Measurements from ENCODE around the gene DAB2IP. TPM values are rescaled to one million over a fixed set of nuclear protein-coding genes. Genes with fewer than 3 reads are reported as not detected.

Gene DAB2IP
- polyA plus RNA-seq, 1 donor from 2014 or later, result 17.3 TPM

GRCh38 chr9:121831869-121832268, 180.4 kb downstream of the DAB2IP start:
- H3K27me3 ChIP-seq (ENCODE audit: insufficient read depth, low read depth, low read length), result no peaks in the 10 kb centered on the region
- TF ChIP-seq POLR2AphosphoS5 (IDR thresholded peaks at IDR 0.05) (no peak), SMC3 (conservative IDR thresholded peaks at IDR 0.05; ENCODE audit: poor library complexity) (no peak)
- no peaks in the 10 kb centered on the region for H3K9me2 ChIP-seq (ENCODE audit: insufficient read depth, low read length)
- no peak overlapping the region for H2AFZ ChIP-seq (ENCODE audit: low read depth, low read length)
- H3K79me2 ChIP-seq (replicated peaks; ENCODE audit: insufficient read depth, low read length), result no peaks in the 10 kb centered on the region
- no peak overlapping the region for H3K4me2 ChIP-seq (ENCODE audit: low read length)
- H4K20me1 ChIP-seq (ENCODE audit: insufficient read depth), result no peaks in the 10 kb centered on the region
- no peaks in the 10 kb centered on the region for H3K36me3 ChIP-seq (ENCODE audit: insufficient read depth, low read length)
- H3K27ac ChIP-seq (ENCODE audit: low read length), result no peak overlapping the region
- H3K9ac ChIP-seq (ENCODE audit: low read length), result no peak overlapping the region
- no peaks in the 10 kb centered on the region for H3K9me3 ChIP-seq (ENCODE audit: low read length)
- no peaks in the 10 kb centered on the region for H3F3A ChIP-seq (ENCODE audit: insufficient read depth, low read length, poor library complexity, severe bottlenecking)
- H3K4me3 ChIP-seq (ENCODE audit: low read length), result no peak overlapping the region

GRCh38 chr9:121833061-121833460, 181.6 kb downstream of the DAB2IP start:
- Histone ChIP-seq H2AFZ (ENCODE audit: low read depth, low read length) (no peak overlapping the region), H3K27me3 (ENCODE audit: insufficient read depth, low read depth, low read length) (no peaks in the 10 kb centered on the region), H3K9me2 (ENCODE audit: insufficient read depth, low read length) (no peaks in the 10 kb centered on the region), H3K36me3 (ENCODE audit: insufficient read depth, low read length) (no peaks in the 10 kb centered on the region), H3K9me3 (ENCODE audit: low read length) (no peaks in the 10 kb centered on the region), H3K4me2 (ENCODE audit: low read length) (no peak overlapping the region), H4K20me1 (ENCODE audit: insufficient read depth) (no peaks in the 10 kb centered on the region), H3K27ac (ENCODE audit: low read length) (no peak overlapping the region), H3F3A (ENCODE audit: insufficient read depth, low read length, poor library complexity, severe bottlenecking) (no peaks in the 10 kb centered on the region), H3K79me2 (replicated peaks; ENCODE audit: insufficient read depth, low read length) (no peaks in the 10 kb centered on the region), H3K4me3 (ENCODE audit: low read length) (no peak overlapping the region), H3K9ac (ENCODE audit: low read length) (no peak overlapping the region)
- TF ChIP-seq RAD21 (conservative IDR thresholded peaks at IDR 0.05) (no peak), CTCF (IDR thresholded peaks at IDR 0.05; ENCODE audit: poor library complexity, severe bottlenecking) (no peak), MXI1 (conservative IDR thresholded peaks at IDR 0.05; ENCODE audit: poor library complexity, severe bottlenecking) (no peak), TAF1 (IDR thresholded peaks at IDR 0.05; ENCODE audit: low read depth) (no peak), SMC3 (conservative IDR thresholded peaks at IDR 0.05; ENCODE audit: poor library complexity) (no peak), REST (IDR thresholded peaks at IDR 0.05; ENCODE audit: borderline replicate concordance) (no peak), POLR2AphosphoS5 (IDR thresholded peaks at IDR 0.05) (no peak), EZH2 (IDR thresholded peaks at IDR 0.05; ENCODE audit: borderline replicate concordance, insufficient read depth, low read length, poor library complexity, severe bottlenecking) (no peak), EP300 (conservative IDR thresholded peaks at IDR 0.05; ENCODE audit: poor library complexity, severe bottlenecking) (no peak)

Other genes with a start within 250 kb of the DAB2IP start
- gene GGTA1, start 151.8 kb upstream of the DAB2IP start, polyA plus RNA-seq, result not detected in 2 replicates

Data from neural cell (in vitro differentiated cells).